T-cell (primary cell): ENCODE measurements around the gene ABHD12. TPM values are rescaled to one million over a fixed set of nuclear protein-coding genes. Genes with fewer than 3 reads are reported as not detected.

Experiments used
- ATAC-seq, 4 experiments: fragments of 200-7000 bp in 3 of 4; fragments of 150-1000 bp in 1 of 4; cut with Tn5 transposase; replicated peaks in 1 of 4; 1 replicate in 3 of 4; 2 replicates in 1 of 4; pipeline ENCODE4 v1.10.0; 2021; ENCODE audit warnings: moderate library complexity in 3 of 4, mild to moderate bottlenecking in 2 of 4, moderate number of reproducible peaks in 1 of 4
- CTCF ChIA-PET, 2 donors: fragments of 300-600 bp; sonication (Branson Sonifier 250); formaldehyde crosslinking; loops; one replicate each; lab custom pipeline; 2022; ENCODE audit warnings: antibody characterized with exemption in 2 of 2; lab: Charles Lee
- POLR2A ChIA-PET, 2 donors: fragments of 300-600 bp; sonication (Branson Sonifier 250); formaldehyde crosslinking; loops; one replicate each; lab custom pipeline; 2022; ENCODE audit warnings: antibody characterized with exemption in 2 of 2; lab: Charles Lee
- DNase-seq, 35 experiments: peaks; one replicate each; pipeline versions ENCODE4 v3.0.0 to v3.0.0-alpha.2; 2013 to 2023
- H3K27ac ChIP-seq: one replicate; pipeline ENCODE4 v1.5.1; 2013; ENCODE audit warnings: low read length
- H3K27me3 ChIP-seq, 2 experiments: replicated peaks in 1 of 2; 1 replicate in 1 of 2; 2 replicates in 1 of 2; pipeline versions ENCODE4 v1.6.1 to v1.7.0; 2013; ENCODE audit warnings: low read length in 1 of 2, mixed read lengths in 1 of 2; ENCODE audit not compliant: control insufficient read depth in 2 of 2, insufficient read depth in 2 of 2; ENCODE audit errors: extremely low read depth in 1 of 2
- H3K36me3 ChIP-seq, 2 donors: 1 replicate in 1 of 2; 2 replicates in 1 of 2; pipeline versions ENCODE4 v1.6.1 to v1.7.0; 2013; ENCODE audit warnings: low read length in 1 of 2; ENCODE audit not compliant: control insufficient read depth in 2 of 2, insufficient read depth in 1 of 2; ENCODE audit errors: extremely low read depth in 1 of 2
- H3K4me1 ChIP-seq, 2 experiments: 1 replicate in 1 of 2; 2 replicates in 1 of 2; pipeline versions ENCODE4 v1.6.1 to v1.7.0; 2013; ENCODE audit warnings: low read length in 2 of 2, mixed read lengths in 1 of 2; ENCODE audit not compliant: insufficient read depth in 2 of 2, control insufficient read depth in 1 of 2; ENCODE audit errors: extremely low read depth in 1 of 2
- H3K4me3 ChIP-seq, 2 donors: 1 replicate in 1 of 2; 2 replicates in 1 of 2; pipeline versions ENCODE4 v1.5.1 to v1.7.0; 2013; ENCODE audit warnings: mild to moderate bottlenecking in 2 of 2, low read length in 1 of 2, moderate library complexity in 1 of 2; ENCODE audit not compliant: control insufficient read depth in 1 of 2; ENCODE audit errors: extremely low read depth in 1 of 2
- H3K9me3 ChIP-seq: 2 replicates; pipeline ENCODE4 v1.7.0; 2013
- H3K27ac Mint-ChIP-seq, 2 donors: one replicate each; pipeline ENCODE4 v1.8.0; 2020 to 2021; ENCODE audit warnings: mild to moderate bottlenecking in 2 of 2, mixed read lengths in 2 of 2
- H3K27me3 Mint-ChIP-seq, 2 donors: one replicate each; pipeline ENCODE4 v1.8.0; 2021 to 2022; ENCODE audit warnings: mixed read lengths in 2 of 2
- H3K36me3 Mint-ChIP-seq: one replicate; pipeline ENCODE4 v1.8.0; 2021; ENCODE audit warnings: mixed read lengths
- H3K4me1 Mint-ChIP-seq, 3 donors: one replicate each; pipeline ENCODE4 v1.8.0; 2020 to 2022; ENCODE audit warnings: mixed read lengths in 3 of 3, mild to moderate bottlenecking in 1 of 3
- H3K4me3 Mint-ChIP-seq, 3 donors: one replicate each; pipeline ENCODE4 v1.8.0; 2020 to 2022; ENCODE audit warnings: mild to moderate bottlenecking in 3 of 3, mixed read lengths in 3 of 3, moderate library complexity in 3 of 3
- H3K9me3 Mint-ChIP-seq, 3 donors: one replicate each; pipeline ENCODE4 v1.8.0; 2020 to 2022; ENCODE audit warnings: mixed read lengths in 3 of 3
- WGBS: methylation state at CpG from one replicate; pipeline ENCODE4 v1.1.5; 2013; ENCODE audit warnings: missing lambda C conversion rate; ENCODE audit not compliant: insufficient coverage; 5-methylcytosine and 5-hydroxymethylcytosine counted together
- total RNA-seq, 35 experiments: library from RNA in 6 of 35; stranded (reverse) in 6 of 35; fragments of 120-200 nt in 1 of 35; gene quantifications; one replicate each; pipeline versions ENCODE4 v1.2.1 to v1.2.4 and lab custom pipeline; 2013 to 2026

ABHD12 gene
- total RNA-seq, 5 donors from 2014 or later (not counting 1 experiment from before 2014, with no cell fraction given), result 19.5 to 27.7 (median 22.1) TPM

DNA sequence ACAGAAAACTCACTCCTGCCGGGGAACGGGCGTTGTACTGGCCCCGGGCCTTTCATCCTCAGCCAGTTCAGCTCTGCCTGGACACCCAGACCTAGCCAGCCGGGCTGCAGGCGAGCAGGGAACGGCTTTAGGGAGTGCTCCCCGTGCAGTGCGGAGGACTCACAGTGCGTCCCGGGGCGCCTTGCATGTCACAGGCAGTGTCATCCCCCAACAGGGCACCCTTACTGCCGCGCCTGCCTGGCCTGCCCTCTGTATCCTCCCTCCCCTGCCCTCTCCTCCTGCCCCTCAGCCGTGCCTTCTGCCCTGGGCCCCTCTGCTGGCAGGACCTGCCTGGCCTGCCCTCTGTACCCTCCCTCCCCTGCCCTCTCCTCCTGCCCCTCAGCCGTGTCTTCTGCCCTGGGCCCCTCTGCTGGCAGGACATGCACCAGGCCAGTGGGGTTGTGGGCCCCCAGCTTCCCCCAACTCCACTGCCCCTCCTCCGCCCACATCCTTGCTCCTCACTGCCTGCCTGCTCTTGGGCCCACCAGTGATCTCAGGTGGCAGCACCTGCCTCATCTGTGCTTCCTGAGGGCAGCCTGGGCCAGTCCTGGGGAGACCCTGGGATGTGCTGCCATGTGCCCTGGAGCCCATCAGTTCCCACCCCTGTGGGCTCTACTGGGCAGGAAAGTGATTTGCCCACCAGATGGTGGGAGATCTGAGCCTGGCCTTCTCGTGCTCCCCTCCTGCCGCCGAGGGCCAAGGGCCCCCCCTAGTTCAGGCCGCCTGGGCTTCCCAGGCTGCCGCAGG is 99.8 kb downstream of the ABHD12 start:
- H3K27me3 ChIP-seq, result no peaks in the 10 kb centered on the region
- Mint-ChIP-seq H3K27ac (no peak overlapping the region), H3K4me3 (no peak overlapping the region), H3K27me3 (no peaks in the 10 kb centered on the region), H3K36me3 (peaks cover 31% of the 10 kb centered on the region), H3K4me1 (peaks cover 0 to 4% (median 2%) of the 10 kb centered on the region in 3 donors), H3K9me3 (no peaks in the 10 kb centered on the region)
- DNase-seq, result no peak
- no peak overlapping the region for H3K4me3 ChIP-seq
- 96% methylated on average over 21 of the region's 22 CpGs for WGBS
- no peak for ATAC-seq
- ChIA-PET CTCF (no interaction called here), POLR2A (no interaction called here)
- peaks cover 12 to 43% of the 10 kb centered on the region in 2 donors for H3K36me3 ChIP-seq
- no peaks in the 10 kb centered on the region for H3K9me3 ChIP-seq
- no peak overlapping the region for H3K27ac ChIP-seq
- peaks cover 0 to 7% of the 10 kb centered on the region in 2 experiments for H3K4me1 ChIP-seq

GRCh38 chr20:25289886-25290597 is 100.6 kb downstream of the ABHD12 start:
- peaks cover 18 to 45% of the 10 kb centered on the region in 2 donors for H3K36me3 ChIP-seq
- H3K27ac ChIP-seq, result no peak overlapping the region
- no peak overlapping the region for H3K27ac Mint-ChIP-seq
- no peak overlapping the region for H3K4me3 ChIP-seq
- no peaks in the 10 kb centered on the region for H3K27me3 ChIP-seq
- DNase-seq, result no peak
- peaks cover 0 to 4% (median 2%) of the 10 kb centered on the region in 3 donors for H3K4me1 Mint-ChIP-seq
- CTCF ChIA-PET, result no interaction called here
- no peak overlapping the region for H3K4me3 Mint-ChIP-seq
- no peaks in the 10 kb centered on the region for H3K9me3 Mint-ChIP-seq
- POLR2A ChIA-PET, result no interaction called here
- WGBS, result 94% methylated on average over 19 of the region's 24 CpGs
- no peaks in the 10 kb centered on the region for H3K9me3 ChIP-seq
- H3K36me3 Mint-ChIP-seq, result peaks cover 39% of the 10 kb centered on the region
- no peaks in the 10 kb centered on the region for H3K27me3 Mint-ChIP-seq
- peaks cover 0 to 7% of the 10 kb centered on the region in 2 experiments for H3K4me1 ChIP-seq
- no peak for ATAC-seq

GRCh38 chr20:25288291-25289181 is 102.1 kb downstream of the ABHD12 start:
- no peak for ATAC-seq
- WGBS, result 97% methylated on average over 13 of the region's 22 CpGs

GRCh38 chr20:25287631-25288290 is 102.9 kb downstream of the ABHD12 start:
- CTCF ChIA-PET, result no interaction called here
- H3K4me3 Mint-ChIP-seq, result no peak overlapping the region
- peaks cover 42% of the 10 kb centered on the region for H3K36me3 Mint-ChIP-seq
- Histone ChIP-seq H3K9me3 (no peaks in the 10 kb centered on the region), H3K27me3 (no peaks in the 10 kb centered on the region), H3K36me3 (peaks cover 23 to 63% of the 10 kb centered on the region in 2 donors), H3K27ac (no peak overlapping the region), H3K4me3 (no peak overlapping the region), H3K4me1 (no peaks in the 10 kb centered on the region)
- POLR2A ChIA-PET, result no interaction called here
- ATAC-seq (no peak), DNase-seq (no peak)
- H3K27ac Mint-ChIP-seq, result no peak overlapping the region
- no peaks in the 10 kb centered on the region for H3K4me1 Mint-ChIP-seq
- H3K9me3 Mint-ChIP-seq, result no peaks in the 10 kb centered on the region
- H3K27me3 Mint-ChIP-seq, result no peaks in the 10 kb centered on the region
- WGBS, result 90% methylated on average over 5 of the region's 16 CpGs

More at GRCh38 chr20:25288291-25289181, 102.1 kb downstream of the ABHD12 start:
- peaks cover 19 to 56% of the 10 kb centered on the region in 2 donors for H3K36me3 ChIP-seq
- H3K4me1 ChIP-seq, result no peaks in the 10 kb centered on the region
- H3K4me3 Mint-ChIP-seq, result no peak overlapping the region
- no peak overlapping the region for H3K4me3 ChIP-seq
- ChIA-PET CTCF (no interaction called here), POLR2A (no interaction called here)
- H3K9me3 ChIP-seq, result no peaks in the 10 kb centered on the region
- no peaks in the 10 kb centered on the region for H3K27me3 Mint-ChIP-seq
- peaks cover 45% of the 10 kb centered on the region for H3K36me3 Mint-ChIP-seq
- no peaks in the 10 kb centered on the region for H3K9me3 Mint-ChIP-seq
- peaks cover 0 to 2% (median under 1%) of the 10 kb centered on the region in 3 donors for H3K4me1 Mint-ChIP-seq
- no peaks in the 10 kb centered on the region for H3K27me3 ChIP-seq
- no peak overlapping the region for H3K27ac ChIP-seq
- no peak for DNase-seq
- no peak overlapping the region for H3K27ac Mint-ChIP-seq

- Mint-ChIP-seq H3K4me3 (no peak overlapping the region), H3K9me3 (no peaks in the 10 kb centered on the region), H3K27me3 (no peaks in the 10 kb centered on the region), H3K4me1 (no peaks in the 10 kb centered on the region), H3K27ac (peak overlapping the region in 1 of 2 donors; percentile 7), H3K36me3 (peaks cover 47% of the 10 kb centered on the region)
- Histone ChIP-seq H3K27ac (no peak overlapping the region), H3K36me3 (peaks cover 25 to 68% of the 10 kb centered on the region in 2 donors), H3K4me1 (peaks cover 0 to 5% of the 10 kb centered on the region in 2 experiments), H3K9me3 (no peaks in the 10 kb centered on the region), H3K27me3 (no peaks in the 10 kb centered on the region), H3K4me3 (no peak overlapping the region)
- CTCF ChIA-PET, result no interaction called here
- WGBS, result 92% methylated on average over 11 of the region's 12 CpGs
- ATAC-seq (no peak), DNase-seq (peak in 1 of 35 experiments; percentile 2)
- POLR2A ChIA-PET, result no interaction called here
Observed at GRCh38 chr20:25286917-25287316, 103.7 kb downstream of the ABHD12 start.
